Activated effector memory CD4-positive, alpha-beta T cell treated with anti-CD3 and anti-CD28 coated beads, Interleukin-2, amount 50 U/mL, for 16 hours (primary cell): Measurements from ENCODE around the gene HLA-B.

Experiments used
- DNase-seq: peaks from one replicate; pipeline ENCODE4 v3.0.0-alpha.2; 2020

HLA-B gene

DNA sequence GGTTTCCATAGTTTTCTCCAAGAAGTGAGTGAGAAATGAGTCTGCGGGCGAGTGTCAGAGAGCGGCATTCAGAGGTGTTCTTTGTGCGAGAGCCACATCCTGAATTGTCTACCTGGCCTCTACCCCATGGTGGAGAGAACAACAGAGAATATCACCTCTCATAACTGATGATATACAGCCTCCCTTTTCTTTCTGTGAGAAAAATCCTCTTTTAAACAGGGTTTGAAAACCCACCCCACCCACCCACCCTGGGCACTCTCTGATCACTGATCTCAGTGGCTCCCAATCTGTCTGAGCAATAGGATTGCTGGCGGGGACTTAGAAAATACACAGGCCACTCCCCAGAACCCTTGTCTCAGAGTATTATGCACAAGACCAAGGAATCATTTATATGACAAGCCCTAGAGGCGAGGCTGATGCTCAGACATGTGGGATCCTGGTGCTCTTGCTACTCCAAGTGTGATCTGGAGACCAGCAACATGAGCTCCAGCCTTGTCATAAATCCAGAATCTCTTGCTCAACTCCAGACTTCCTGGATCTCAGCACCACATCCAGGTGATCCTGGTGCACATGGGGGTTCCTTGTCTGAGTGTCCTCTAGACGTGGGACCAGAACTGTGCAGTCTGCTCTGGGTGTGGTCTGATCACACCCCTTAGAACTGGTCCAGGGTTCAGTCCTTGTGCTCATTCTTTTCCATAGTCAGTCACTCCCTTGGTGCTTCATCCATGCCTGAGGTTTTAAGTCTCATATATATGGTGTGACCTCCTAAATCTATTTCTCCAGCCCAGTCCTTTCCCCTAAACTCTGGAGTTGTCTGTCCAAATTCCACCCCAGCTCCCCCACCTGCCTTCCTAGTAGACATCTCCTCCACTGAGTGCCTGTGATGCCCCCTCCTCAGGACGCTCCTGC lies 5.3 kb downstream of the HLA-B start:
- peak; percentile 71 for DNase-seq

DNA sequence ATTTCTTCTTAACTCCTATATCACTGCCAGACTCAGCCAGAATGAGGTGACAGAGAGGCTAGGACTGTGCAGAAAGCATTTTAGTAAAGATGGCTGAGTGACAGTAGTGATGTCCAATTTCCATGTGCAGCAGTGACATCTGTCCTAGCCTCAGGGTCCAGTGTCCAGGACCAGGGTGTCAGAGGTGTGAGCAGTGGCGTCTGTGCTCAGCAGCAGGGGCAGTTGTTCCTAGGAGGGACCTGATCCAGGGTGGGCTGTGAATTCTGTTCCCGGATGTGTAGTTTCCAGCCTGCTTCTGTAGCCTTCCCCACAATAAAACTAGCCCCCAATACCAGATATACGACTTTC lies 6.0 kb downstream of the HLA-B start:
- no peak for DNase-seq

DNA sequence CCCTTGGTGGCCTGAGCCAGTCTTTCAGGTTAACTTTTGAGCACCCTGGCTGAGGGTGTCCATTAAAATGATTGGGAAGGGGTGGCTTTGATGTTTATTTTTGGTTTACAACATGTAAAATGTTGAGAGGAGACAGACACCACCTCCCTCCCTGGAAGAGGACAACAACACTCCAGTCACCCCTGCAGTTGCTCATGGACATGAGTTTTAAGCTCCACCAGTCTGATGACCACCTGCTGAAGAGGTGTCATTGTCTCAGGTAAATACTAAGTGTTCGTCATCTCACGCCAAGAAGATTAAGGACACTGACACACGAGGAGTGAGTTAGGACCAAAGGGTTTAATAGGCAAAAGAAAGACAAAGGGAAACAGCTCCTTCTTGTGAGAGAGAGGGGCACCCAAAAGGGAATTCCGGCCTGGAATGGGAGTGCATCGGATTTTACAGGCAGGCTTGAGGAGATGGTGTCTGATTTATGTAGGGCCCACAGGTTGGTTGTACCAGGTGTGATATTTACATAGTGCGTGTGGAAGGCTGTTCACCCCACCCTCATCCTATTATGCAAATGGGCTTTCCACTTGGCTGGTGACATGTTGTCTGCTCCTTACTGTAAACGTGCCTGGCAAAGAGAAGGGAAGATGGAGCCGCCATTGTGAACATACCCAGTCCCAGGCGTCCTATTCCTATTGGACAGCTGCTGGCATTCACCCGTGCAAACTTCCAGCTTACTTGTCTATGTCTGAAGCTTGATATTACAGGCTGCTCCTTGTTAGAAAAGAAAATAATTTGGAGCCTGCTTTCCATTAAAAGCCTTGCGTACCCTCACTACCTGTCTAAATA lies 6.6 kb downstream of the HLA-B start:
- DNase-seq, result no peak

DNA sequence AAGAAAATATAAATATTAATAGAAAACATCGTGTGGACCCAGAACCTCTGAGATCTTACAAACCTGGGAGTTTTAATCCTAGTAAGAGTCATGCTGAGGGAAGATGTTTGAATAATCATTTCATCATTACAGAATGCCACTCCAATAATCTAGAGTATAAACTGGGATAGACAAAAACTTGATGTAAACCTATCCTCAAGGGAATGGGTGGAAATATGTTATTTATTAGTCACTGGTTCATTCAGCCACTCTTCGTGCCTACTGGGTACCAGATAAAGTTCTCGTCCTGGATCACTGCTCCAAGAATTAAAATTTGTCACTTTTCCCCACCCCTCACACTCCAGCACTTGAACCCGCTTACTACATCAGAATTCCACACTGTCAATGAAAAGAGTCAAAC lies 7.7 kb downstream of the HLA-B start:
- no peak for DNase-seq

DNA sequence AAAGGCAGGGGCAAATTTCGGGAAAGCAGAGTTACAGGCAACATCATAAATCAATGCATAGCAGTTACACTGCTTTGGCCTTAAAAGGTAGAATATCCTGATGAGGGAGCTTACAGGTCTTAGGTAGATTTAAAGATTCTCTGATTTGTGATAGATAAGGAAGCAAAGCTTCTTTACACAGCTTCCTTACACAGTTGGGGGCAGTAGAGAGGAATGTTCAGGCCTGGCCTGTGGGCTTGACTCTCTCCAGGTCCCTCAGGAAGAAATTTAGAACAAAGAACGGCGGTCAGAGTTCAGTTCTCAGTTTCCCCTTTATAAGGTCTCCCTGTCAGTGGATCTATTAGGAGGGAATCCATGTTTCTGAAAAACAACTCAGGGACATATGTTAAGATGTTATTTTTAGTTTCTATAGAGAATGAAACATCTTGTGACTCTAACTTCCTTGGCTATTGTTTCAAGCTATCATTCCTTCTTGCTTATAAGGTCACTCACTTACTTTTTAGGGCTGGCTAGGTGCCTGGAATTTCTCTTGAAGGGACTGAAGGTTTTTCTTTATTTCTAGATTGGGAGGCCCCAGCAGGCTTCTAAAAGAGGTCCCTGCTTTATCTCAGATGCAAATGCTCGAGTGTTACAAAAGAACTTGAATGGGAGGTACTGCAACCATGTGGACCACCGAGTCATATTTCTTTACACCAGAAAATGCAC lies 11.8 kb downstream of the HLA-B start:
- no peak for DNase-seq

DNA sequence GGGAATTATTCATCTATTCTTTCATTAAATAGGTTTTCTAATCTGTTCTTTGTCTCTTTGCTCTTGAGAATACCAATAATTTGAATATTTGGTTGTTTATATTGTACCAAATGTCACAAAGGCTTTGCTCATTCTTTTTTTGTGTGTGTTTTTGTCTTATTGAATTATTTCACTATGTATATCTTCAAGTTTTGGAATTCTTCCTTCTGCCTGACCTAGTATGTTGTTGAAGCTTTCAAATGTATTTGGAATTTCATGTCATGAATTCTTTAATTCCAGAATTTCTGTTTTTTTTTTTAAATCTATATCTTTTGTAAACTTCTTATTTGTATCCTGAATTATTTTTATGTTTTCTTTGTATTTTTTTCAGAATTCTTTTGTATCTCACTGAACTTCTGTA lies 16.8 kb downstream of the HLA-B start:
- no peak for DNase-seq

DNA sequence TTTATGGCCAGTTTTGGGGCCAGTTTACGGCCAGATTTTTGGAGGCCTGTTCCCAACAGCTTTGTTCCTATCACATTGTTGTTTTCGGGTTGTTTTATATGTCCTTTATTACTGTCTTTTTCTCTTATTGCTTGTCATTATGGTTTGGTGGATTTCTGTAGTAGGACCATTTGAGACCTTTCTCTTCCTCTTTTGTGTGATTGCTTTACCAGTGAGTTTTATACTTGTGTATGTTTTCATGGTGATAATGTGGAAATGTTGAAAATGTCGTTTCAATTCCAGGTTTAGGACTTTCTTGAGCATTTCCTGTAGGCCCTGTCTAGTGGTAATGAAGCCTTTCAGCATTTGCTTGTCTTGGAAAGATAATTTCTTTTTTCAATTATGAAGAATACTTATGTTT lies 17.8 kb downstream of the HLA-B start:
- no peak for DNase-seq

DNA sequence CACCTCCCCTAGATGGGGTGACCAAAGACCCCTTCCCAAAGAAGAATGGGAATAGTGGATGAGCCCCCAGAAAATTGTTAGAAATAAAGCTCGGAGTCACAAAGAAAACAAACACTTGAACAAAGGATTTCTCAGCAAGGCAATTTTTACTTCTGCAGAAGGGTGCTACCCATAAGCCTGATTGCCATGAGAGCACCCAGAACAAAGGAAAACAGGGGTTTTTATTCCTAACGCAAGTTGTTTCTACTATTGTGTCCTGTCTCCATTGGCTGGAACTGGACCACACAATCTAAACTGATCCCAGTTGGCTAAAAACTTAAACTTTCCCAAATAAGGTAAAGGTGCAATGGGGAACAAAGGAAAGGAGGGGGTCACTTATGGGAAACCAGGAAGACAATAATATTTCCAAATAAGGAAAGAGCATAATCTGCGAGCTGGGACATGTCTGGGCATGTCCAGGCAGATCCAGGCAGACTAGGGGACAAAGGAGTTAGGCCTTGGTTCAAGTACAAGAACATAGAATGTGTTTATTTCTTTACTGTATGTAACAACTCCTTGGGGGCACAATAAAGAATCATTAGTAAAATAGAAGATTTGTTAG lies 20.0 kb downstream of the HLA-B start:
- DNase-seq, result no peak

DNA sequence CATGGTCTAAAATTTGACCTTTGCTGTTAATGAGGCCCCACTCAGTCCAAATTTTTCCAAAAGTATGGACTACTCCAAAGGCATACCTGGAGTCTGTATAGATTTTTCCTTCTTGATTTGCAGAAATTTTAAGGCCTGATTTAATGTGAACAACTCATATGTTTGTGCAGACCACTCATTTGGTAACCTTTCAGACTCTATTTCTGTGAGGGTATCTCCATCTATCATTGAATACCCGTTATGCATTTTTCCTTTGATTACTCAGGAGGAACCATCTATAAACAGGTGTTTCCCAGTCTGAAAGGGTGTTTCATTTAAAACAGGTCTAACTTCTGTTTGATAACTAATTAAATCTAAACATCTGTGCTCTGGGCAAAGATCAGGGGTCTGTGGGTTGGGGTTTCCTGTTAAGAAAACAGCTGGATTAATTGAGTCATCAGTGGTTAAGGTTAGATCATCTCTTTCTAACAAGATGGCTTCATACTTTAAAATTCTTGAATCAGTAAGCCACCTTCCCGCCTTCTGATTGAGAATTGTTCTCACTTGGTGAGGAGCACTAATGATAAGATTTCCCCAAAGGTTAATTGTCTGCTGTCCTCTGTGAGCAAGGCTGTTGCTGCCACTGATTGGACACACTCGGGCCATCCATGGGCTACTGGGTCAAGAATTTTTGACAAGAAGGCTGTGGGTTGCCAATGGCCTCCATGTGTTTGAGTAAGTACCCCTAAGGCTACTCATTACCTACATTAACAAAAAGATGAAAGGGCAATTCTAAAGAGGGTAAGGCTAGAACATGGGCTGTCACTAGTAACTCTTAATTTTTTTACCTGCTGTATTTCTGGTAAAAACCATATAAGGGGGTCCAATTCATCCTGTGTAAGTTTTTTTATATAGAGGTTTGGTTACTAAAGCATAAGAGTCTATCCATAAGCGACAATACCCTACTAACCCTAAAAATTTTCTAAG lies 24.1 kb downstream of the HLA-B start:
- no peak for DNase-seq

DNA sequence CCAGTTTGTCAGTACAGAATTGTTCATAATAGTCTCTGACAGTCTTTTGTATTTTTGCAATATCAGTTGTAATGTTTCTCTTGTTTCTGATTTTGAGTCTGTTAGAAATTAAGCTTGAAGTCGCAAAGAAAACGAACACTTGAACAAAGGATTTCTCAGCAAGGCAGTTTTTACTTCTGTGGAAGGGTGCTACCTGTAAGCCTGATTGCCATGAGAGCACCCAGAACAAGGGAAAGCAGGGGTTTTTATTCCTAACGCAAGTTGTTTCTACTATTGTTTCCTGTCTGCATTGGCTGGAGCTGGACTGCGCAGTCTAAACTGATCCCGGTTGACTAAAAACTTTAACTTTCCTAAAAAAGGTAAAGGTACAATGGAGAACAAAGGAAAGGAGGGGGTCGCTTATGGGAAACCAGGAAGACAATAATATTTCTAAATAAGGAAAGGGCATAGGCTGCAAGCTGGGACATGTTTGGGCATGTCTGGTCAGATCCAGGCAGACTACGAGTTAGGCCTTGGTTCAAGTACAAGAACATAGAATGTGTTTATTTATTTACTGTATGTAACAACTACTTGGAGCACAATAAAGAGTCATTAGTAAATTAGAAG lies 28.5 kb downstream of the HLA-B start:
- no peak for DNase-seq

DNA sequence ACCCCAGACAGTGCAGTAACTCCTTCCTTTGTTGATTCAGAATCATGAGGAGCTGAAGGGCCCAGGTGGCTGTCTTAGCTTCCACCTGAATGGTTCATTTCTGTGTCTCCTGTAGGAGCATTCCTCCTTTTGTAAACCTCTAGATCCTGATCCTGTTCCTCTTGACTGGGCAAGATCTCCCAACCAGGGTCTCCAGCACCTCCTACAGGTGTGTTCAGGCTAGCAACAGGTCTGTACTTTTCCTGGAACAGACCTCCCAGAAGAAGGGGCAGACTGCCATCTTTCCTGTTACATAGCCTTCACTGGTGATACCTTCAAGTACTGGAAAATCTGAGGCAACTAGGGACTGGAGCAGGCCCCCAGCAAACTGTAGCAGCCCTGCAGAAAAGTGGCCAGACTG lies 35.2 kb downstream of the HLA-B start:
- DNase-seq, result no peak

DNA sequence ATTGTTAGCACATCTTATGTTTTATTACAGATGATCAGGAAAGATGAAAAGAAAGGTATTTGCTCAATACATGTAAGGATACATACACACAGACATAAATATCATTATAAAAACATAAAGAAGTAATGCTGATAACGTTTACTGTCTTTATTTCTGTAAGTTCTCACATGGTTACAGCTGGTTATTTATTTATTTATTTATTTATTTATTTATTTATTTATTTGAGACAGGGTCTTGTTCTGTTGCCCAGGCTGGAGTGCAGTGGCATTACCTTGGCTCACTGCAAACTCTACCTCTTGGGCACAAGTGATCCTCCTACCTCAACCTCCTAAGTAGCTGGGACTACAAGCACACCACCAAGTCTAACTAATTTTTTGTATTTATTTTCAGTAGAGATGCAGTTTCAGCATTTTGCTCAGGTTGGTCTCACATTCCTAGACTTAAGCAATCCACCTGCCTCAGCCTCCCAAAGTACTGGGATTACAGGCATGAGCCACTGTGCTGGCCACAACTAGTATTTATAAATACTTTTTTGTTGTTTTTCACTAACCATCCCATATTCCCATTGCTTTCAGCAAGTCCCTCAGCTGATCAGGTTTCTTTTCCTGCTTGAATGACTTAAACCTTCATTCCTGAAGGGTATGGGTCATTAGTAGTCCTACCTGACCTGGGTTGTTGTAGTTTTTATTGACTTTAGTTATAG lies 35.8 kb downstream of the HLA-B start:
- DNase-seq, result no peak

DNA sequence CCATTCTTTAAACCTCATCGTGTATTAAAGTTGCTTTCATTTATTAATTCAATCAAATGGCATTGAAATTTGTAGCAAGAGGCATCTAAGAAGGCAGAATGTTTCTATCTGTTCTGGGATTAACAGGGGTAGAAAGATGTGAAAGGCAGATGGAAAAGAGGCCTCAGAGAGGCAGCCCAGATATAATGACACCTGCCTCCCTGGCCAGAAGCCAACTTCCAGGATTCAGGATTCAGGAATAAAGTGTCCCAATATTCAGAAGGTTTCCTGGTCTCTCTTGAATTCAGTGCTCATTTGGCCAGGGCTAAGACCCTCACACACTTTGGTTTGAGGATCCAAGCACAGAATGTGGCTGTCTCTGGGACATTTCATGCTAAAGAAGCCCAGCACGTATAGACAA lies 39.9 kb downstream of the HLA-B start:
- DNase-seq, result no peak

DNA sequence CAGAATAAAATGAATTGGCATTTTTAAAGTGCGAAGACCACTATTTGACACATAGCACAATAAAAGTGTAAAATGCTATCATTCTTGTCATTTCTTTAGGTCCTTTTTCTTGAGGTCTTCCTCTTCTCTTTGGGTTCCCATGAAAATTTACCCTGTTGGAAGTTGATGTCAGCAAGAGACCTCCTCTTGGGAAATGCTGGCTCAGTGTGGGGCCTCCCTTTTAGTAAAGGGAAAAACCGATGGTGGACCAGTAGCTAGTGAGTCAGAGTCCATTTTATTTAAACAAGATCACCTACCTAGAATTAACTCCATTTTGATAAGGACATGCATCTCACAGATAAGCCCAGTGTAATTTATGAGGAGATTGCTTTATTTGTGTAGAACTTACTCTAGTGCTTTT lies 47.3 kb downstream of the HLA-B start:
- no peak for DNase-seq

DNA sequence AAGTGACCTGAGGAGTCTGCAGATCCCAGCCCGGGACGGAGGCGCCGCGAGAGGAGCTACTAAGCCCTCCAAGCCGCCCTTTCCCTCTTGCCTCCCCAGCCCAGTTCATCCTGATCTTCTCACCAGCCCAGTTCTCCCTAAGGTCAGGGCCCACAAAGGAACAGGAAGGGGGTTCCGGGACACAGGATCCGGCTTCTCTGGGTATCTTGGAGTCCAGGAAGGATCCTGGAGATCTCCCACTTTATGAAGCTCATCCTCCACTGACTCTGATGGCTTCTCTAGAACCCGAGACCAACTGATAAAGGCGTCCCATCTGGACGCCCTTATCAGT lies 48.2 kb downstream of the HLA-B start:
- no peak for DNase-seq

DNA sequence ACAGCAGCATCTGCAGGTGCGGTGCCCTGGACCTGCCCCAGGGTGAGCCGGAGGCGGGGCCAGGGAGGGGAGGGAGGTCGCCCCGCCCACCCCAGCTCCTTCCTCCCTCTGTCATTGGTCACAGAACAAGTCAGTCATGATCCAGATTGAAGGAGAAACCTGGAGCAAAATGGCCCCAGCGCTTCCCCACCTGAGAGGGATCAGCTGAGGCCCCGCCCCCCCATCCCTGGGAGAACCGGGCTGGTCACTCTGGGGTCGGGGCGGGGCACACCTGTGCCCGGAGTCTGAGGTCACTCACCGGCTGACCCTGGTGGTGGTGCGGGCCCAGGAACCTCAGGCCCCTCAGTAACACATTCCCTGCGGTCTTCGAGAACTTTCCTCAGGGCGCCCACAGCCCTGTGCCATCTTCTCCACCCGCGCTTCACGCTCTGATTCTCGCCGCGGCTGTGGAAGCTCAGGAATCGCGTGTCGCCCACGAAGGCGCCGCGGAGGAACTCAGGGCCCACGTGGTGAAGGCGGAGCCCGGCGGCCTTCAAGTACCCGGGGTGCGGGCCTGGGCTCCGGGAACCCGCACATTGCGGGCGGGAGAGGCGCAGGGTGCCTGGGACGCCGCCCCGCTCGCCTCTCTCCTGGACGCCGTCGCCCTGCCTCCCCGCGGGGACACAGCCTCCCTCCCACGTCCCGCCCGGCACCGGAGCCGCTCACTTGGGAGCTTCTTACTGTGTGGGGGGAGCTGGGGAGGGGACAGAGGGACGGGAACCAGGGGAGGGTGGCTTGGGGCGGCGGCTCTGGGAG lies 48.7 kb downstream of the HLA-B start:
- peak; percentile 89 for DNase-seq

DNA sequence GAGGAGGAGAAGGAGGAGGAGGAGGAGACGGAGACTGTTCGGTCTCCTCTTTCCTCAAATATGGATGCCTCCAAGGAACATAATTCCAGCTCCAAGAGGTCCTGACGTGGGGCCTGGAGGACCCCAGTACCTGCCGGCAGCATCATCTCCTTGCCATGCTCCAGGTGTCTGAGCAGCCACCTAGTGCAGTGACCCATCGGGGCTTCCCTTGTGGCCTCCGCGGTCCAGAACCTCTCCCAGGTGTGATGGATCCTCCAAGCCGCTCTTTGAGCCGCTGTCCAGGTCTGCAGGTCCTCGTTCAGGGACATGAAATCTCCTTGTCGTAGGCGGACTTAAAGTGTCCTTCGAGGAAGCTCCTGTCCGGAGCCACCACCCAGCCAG lies 49.3 kb downstream of the HLA-B start:
- no peak for DNase-seq

DNA sequence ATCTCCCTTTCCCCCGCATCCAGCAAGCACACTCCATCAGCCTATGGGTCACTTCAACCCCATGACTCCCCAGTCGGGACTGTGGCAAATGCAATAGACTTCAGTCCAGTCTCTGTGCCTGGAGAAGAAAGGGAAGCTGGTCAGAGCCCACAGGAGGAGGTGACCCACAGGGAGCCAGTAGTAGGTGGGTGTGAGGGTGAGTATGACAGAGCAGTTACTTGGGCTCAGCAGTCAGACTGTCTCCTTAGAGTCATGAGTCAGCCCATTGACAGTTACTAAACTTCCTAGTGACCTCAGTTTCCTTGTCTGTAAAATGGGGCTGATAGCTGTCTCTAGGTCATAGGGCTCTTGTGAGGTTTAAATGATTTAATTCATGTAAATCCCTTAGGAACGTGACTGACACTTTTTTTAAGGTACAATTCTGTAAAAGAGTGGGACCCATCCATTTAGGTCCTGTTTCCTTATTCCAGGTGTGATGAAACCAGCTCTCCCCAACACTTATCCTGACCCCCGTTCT lies 51.2 kb downstream of the HLA-B start:
- DNase-seq, result no peak

DNA sequence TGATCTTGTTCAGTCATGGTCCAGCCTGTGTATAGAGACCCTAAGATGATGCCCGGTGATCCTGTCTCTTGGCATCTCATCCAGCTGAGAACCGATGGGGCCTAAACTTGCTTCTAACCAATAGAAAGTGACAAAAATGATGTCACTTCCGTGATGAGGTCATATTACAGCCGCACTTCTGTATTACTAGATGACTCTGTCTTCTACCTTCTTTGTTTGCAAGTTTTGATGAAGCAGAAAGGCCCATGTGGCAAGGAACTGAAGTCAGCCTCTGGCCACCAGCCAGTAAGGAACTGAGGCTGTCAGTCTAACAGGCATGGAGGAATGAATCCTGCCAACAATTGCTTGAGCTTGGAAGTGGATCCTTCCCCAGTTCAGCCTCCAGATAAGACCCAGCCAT lies 52.3 kb downstream of the HLA-B start:
- no peak for DNase-seq
